ENCODE data around the gene TOR1AIP1.

Gene TOR1AIP1

GRCh38 chr1:179968994-179969919 is 87.2 kb downstream of the TOR1AIP1 start:
- TF ChIP-seq CTCF (conservative IDR thresholded peaks at IDR 0.05; ENCODE audit: low read length) = no peak
- DNase-seq (ENCODE audit: low read depth) = no peak
- no peak overlapping the region for H3K4me3 ChIP-seq (ENCODE audit: low read length)
